ENCODE data around the gene TRIM56.
A peak's percentile ranks its signal among the peaks of the same experiment; 100 is the strongest.

The TRIM56 gene

GRCh38 chr7:101094376-101094775, 9.1 kb downstream of the TRIM56 start:
- H3K4me3 ChIP-seq (ENCODE audit: low read length): no peak overlapping the region
- no peak for DNase-seq (ENCODE audit: low read depth)
- TF ChIP-seq CTCF (conservative IDR thresholded peaks at IDR 0.05; ENCODE audit: low read depth, low read length): no peak

GRCh38 chr7:101094791-101095375, 9.6 kb downstream of the TRIM56 start:
- DNase-seq (ENCODE audit: low read depth): no peak
- TF ChIP-seq CTCF (conservative IDR thresholded peaks at IDR 0.05; ENCODE audit: low read depth, low read length): peak; percentile 77
- H3K4me3 ChIP-seq (ENCODE audit: low read length): no peak overlapping the region

- H3K4me3 ChIP-seq (ENCODE audit: low read length): no peak overlapping the region
- no peak for DNase-seq (ENCODE audit: low read depth)
- TF ChIP-seq CTCF (conservative IDR thresholded peaks at IDR 0.05; ENCODE audit: low read depth, low read length): no peak
Observed at GRCh38 chr7:101096331-101096956, 11.2 kb downstream of the TRIM56 start.

GRCh38 chr7:101096957-101097347, 11.7 kb downstream of the TRIM56 start:
- no peak overlapping the region for H3K4me3 ChIP-seq (ENCODE audit: low read length)
- TF ChIP-seq CTCF (conservative IDR thresholded peaks at IDR 0.05; ENCODE audit: low read depth, low read length): no peak
- no peak for DNase-seq (ENCODE audit: low read depth)

GRCh38 chr7:101097561-101097960, 12.3 kb downstream of the TRIM56 start:
- no peak for TF ChIP-seq CTCF (conservative IDR thresholded peaks at IDR 0.05; ENCODE audit: low read depth, low read length)
- DNase-seq (ENCODE audit: low read depth): no peak
- no peak overlapping the region for H3K4me3 ChIP-seq (ENCODE audit: low read length)

- peak; percentile 88 for DNase-seq (ENCODE audit: low read depth)
- H3K4me3 ChIP-seq (ENCODE audit: low read length): no peak overlapping the region
- no peak for TF ChIP-seq CTCF (conservative IDR thresholded peaks at IDR 0.05; ENCODE audit: low read depth, low read length)
Observed at GRCh38 chr7:101099969-101100781, 14.9 kb downstream of the TRIM56 start.
